Occipital lobe (tissue), 2 donors: Measurements from ENCODE around the gene PSG2. TPM values are rescaled to one million over a fixed set of nuclear protein-coding genes. Genes with fewer than 3 reads are reported as not detected.
A peak's percentile ranks its signal among the peaks of the same experiment; 100 is the strongest.
"Not testable (repeated sequence)": the region's sequence is repeated elsewhere in the genome, so short reads cannot be mapped to it uniquely, and the experiment has no call there.

Experiments used
- DNase-seq: peaks from one replicate; lab custom pipeline; 2025; lab: John Stamatoyannopoulos, UW
- total RNA-seq: library from RNA; depleted of rRNA; stranded (reverse); fragments of >200 nt; gene quantifications from one replicate; pipeline ENCODE4 v1.2.3, GENCODE V29; 2014

Gene PSG2
- not detected for total RNA-seq

GRCh38 chr19:43082601-43083000, at the start of gene PSG2:
Gene PSG2 (minus strand): TSS chr19:43082701. CDS start chr19:43082569, 132 bp downstream.
- DNase-seq: not testable (repeated sequence)

- DNase-seq: not testable (repeated sequence)
Observed at GRCh38 chr19:43131281-43131842, 48.9 kb upstream of the PSG2 start.

DNA sequence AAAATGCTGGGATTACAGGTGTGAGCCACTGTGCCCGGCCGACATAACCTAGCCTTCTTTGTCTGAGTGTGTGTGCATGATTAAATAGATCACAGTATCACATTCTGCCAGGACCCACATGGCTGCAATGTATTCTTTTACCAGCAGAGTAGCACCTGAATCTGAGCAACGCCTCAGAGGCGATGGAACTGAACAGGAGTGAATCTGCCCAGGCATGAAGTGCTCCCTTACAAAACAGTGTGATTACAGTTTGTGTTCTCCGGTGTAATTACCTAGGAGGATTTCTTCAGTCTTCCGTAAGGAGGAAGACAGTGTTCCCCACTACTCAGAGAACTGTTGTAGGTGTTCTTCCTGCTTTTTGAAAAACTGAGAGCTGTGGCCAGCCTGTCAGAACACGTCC, 46.7 kb upstream of the PSG2 start:
- not testable (repeated sequence) for DNase-seq

DNA sequence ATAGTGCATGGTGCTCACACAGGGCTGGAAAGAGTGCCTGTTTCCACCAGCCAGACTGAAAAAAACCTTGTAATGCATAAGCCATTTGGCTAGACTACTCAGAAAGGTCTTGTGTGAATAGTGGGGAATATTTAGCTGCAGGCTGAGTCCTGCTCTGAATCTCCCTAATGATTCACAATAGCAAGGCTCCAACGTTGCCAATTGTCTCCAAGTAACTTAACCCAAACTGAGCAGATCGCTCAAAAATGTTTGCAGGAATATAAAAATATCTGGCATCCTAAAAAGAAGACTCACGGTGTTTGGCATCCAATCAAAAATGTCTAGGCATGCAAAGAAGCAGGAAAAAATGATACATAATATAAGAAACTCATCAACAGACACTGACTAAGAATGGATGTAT, 44.8 kb upstream of the PSG2 start:
- DNase-seq: not testable (repeated sequence)

GRCh38 chr19:43126720-43127119, 44.2 kb upstream of the PSG2 start:
- no peak for DNase-seq

DNA sequence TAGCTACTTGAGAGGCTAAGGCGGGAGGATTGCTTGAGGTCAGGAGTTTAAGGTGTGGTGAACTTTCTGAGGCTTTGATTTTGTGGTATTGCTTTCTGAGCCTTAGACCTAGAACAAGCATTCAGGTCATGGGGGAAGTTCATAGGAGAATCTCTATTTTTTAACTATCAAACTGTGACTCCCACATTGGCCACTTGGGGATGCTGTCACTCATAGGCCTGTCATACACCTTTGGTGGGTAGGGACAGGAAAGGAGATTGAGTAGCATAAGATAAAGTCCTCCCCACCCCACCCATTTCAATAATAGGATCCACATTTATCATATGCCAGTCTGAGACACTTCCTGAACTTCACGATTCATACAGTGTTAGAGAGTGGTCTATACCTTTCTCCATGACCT, 41.9 kb upstream of the PSG2 start:
- no peak for DNase-seq

DNA sequence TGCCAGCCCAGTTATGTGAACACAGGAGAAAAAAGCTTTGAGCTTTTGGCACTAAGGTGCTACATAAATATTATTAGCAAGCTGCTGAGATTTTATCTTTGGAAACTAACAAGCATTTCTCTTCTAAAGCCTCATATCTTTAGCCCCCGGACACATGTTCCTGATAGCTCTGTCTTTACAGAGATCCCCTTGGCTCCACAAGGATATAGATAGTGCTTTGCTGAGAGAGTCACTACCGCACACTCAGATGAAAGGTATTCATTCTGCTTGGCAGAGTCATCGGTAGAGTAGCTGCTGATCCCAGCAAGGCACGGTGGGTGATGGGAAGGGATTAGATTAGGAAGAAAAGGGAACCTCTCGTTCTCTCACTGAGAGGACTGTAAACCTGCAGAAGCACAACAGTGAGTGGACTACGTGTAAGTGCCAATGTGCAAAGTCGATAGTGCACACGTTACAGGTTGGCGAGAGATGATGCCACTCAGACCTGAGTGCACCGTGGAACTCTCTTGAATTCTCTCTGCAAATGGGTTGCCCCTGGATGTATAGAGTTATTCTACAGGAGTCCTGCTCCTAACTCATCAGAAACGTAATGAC, 38.0 kb upstream of the PSG2 start:
- DNase-seq: not testable (repeated sequence)

DNA sequence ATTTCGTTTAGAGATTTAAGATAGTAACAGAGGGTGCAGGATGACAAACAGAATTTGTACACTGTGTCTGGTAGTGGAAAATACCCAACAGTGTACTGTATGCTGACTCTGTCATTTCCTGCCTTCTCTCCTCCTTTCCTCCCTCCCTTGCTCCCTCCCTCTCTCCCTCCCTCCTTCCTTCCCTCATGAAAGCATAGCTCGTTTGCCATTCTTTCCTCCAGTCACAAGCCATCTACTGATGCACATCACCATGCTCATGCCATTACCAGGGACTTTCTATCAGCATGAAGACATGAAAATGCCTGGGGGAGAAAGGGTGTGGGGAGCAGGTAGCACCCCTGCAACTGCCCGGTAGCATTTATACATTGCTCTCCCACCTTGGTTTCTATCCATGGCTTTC, 37.0 kb upstream of the PSG2 start:
- not testable (repeated sequence) for DNase-seq

- not testable (repeated sequence) for DNase-seq
Observed at GRCh38 chr19:43116421-43116820, 33.9 kb upstream of the PSG2 start.

DNA sequence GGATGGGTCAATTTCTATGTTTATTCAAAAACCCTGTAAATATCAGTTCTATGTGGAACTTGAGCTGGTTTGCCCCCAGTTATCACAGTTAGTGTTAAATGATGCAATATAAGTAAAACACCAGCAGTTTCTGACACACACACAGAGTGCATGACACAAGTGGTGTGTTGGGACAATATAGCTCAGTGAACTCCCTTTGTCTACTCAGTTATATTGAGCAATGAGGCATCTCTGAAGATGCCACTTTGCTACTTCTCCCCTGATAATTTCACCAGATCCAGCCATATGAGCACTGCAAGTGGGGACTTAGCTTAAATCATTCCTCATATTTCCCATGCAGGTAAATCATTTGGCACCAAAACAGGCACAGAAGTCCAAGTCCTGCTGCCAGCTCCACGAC, 33.0 kb upstream of the PSG2 start:
- not testable (repeated sequence) for DNase-seq

DNA sequence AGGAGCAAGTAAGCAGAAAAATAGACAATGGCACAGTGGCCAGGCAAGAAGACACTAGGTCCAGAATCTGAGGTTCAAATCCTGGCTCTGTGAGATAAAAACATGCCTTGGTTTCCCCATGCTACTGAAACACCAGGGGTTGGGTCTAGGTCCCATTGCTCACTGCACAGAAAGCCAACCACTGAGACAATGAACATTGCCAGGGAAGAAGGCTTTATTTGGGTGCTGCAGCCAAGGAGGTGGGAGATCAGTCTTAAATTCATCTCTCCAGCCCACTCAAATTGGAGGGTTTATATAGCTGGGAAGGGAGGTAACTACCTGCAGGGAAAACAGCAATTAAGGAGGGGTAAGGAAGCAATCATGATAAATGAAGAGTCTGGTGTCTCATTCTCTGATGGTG, 32.6 kb upstream of the PSG2 start:
- DNase-seq: not testable (repeated sequence)

- not testable (repeated sequence) for DNase-seq
Observed at GRCh38 chr19:43114626-43115025, 32.1 kb upstream of the PSG2 start.

DNA sequence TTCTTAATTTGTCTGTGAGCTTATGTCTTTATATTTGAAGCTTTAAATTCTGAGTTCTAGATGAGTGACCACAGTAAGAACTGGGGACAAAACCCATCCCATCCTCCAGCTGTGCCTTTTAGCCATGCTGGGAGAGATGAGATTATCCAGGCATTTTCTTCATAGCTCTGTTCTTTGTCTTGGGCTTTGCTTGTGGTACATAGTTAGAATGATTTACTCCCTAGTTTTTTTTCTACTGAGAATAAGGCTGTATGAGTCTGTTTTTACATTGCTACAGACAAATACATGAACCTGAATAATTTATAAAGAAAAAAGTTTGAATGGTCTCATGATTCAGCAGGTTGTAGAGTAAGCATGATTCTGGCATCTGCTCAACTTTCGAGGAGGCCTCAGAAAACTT, 24.9 kb upstream of the PSG2 start:
- not testable (repeated sequence) for DNase-seq

DNA sequence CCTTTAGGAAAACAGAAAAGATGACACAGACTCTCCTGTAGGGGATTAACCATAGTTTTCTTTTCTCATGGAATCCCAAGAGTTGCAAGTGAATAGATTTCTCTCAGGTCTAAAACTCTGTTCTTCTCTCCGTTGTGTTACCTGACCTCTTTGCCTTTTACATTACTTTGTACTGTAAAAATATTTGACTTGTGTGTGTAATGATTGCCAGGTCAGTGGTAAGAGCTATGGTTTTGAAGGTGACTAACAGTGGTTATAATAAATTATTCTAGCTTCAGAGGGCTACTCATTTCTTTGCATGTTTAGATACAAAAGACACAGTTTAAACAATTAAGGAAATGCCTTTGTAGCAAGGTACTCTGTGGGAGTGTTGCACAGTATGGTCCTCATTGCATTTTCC, 23.0 kb upstream of the PSG2 start:
- DNase-seq: no peak

GRCh38 chr19:43104215-43104850, 21.8 kb upstream of the PSG2 start:
- DNase-seq: not testable (repeated sequence)

- no peak for DNase-seq
Observed at GRCh38 chr19:43101950-43102349, 19.4 kb upstream of the PSG2 start.

- not testable (repeated sequence) for DNase-seq
Observed at GRCh38 chr19:43098416-43098815, 15.9 kb upstream of the PSG2 start.

DNA sequence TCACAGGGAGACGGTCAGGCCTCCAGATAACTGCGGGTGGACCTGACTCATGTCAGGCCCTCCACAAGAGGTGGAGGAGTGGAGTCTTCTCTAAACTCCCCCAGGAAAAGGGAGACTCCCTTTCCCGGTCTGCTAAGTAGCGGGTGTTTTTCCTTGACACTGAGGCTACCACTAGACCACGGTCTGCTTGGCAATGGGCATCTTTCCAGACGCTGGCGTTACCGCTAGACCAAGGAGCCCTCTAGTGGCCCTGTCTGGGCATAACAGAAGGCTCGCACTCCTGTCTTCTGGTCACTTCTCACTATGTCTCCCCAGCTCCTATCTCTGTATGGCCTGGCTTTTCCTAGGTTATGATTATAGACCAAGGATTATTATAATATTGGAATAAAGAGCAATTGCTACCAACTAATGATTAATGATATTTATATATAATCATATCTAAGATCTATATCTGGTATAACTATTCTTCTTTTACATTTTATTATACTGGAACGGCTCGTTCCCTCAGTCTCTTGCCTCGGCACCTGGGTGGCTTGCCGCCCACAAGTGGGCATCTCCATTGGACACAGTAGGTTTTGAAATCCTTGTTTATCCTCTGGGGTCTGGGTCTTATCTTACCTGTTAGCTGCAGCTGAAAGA, 5.3 kb upstream of the PSG2 start:
- DNase-seq: peak; percentile 1

GRCh38 chr19:43085796-43086530, 3.5 kb upstream of the PSG2 start:
- not testable (repeated sequence) for DNase-seq

DNA sequence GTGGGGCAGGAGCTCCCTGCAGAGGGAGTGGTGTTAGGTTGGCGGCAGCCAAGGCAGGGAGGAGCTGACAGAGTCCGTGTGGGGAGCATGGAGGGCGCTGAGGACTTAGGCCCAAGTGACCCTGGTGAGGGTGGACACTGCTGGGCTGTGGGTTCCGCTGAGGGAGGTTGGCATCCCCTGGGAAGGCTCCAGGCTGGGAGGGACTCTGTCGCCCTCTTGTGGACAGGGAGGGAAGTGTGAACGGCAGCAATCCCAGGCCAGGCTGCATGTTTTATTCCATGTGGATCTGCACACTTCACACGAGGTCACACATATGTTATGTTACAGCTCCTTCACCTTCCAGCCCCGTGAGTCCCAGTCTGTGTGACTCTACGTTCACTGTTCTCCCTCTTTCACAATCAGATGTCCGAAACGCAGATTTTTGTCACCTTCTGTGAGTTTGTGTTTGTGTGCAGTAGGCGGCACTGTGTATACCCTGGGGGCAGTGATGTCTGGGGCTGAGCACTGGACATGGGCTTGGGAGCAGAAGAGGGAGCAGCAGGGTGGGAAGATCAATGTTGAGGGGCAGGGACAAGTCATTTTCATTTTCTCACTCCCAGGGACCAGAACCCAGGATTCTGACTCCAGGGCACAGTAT, 1.8 kb upstream of the PSG2 start:
- not testable (repeated sequence) for DNase-seq

DNA sequence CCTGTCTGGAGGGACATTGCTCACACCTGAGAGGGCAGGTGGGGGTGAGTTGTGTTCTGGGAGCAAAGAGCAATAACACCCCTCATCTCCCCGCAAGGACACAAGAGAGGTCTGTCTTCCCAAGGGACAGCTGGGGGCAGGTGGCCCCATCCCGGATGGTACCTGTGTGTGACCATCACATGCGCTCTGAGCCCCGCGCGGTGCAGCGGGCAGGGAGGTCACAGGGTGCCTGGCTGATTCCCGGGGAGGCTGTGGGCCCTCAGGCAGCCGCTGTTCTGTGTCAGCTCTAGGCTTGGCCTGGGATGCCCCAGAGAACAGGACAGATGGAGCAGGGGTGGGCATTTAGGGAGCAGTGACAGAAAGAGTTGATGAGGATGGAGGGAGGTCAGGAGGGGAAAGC, 1.2 kb upstream of the PSG2 start:
- not testable (repeated sequence) for DNase-seq
